Fibroblast of peridontal ligament (primary cell): ENCODE data around the gene MEP1B.

Experiments used
- DNase-seq: peaks from one replicate; pipeline ENCODE4 v3.0.0-alpha.2; 2010; ENCODE audit errors: extremely low read depth

The MEP1B gene

GRCh38 chr18:32264401-32264800 is 74.6 kb downstream of the MEP1B start:
- DNase-seq: no peak

- DNase-seq: no peak
These were observed 77.6 kb downstream of the MEP1B start for GRCh38 chr18:32267463-32267862.
